GM23338 (cell line): Measurements from ENCODE around the gene HOXA11. TPM values are rescaled to one million over a fixed set of nuclear protein-coding genes. Genes with fewer than 3 reads are reported as not detected.

Source experiments
- ATAC-seq: fragments of 200-7000 bp; cut with Tn5 transposase; 3 replicates; pipeline ENCODE4 v1.9.1; 2020
- DNase-seq: peaks from one replicate; pipeline ENCODE4 v3.0.0-alpha.2; 2015; ENCODE audit warnings: low spot score
- H2AFZ ChIP-seq: fragments of 200-600 bp; sonication (generic); 2 replicates; pipeline ENCODE4 v1.8.0; 2016; ENCODE audit warnings: antibody characterized with exemption, mild to moderate bottlenecking, moderate library complexity
- H3F3A ChIP-seq: fragments of 200-600 bp; sonication (generic); replicated peaks from 2 replicates; pipeline ENCODE4 v1.8.0; 2017; ENCODE audit warnings: antibody characterized with exemption, mixed run types, low read depth
- H3K27ac ChIP-seq: fragments of 200-600 bp; sonication (generic); 2 replicates; pipeline ENCODE4 v1.6.1; 2016; ENCODE audit warnings: low read depth
- H3K27me3 ChIP-seq: fragments of 200-600 bp; sonication (generic); 2 replicates; pipeline ENCODE4 v1.8.0; 2016; ENCODE audit warnings: mild to moderate bottlenecking, mixed run types, moderate library complexity; ENCODE audit not compliant: insufficient read depth
- H3K36me3 ChIP-seq: fragments of 200-600 bp; sonication (generic); 2 replicates; pipeline ENCODE4 v1.8.0; 2016; ENCODE audit warnings: mild to moderate bottlenecking; ENCODE audit not compliant: insufficient read depth
- H3K4me1 ChIP-seq: fragments of 200-600 bp; sonication (generic); 2 replicates; pipeline ENCODE4 v1.8.0; 2016; ENCODE audit warnings: mild to moderate bottlenecking, moderate library complexity; ENCODE audit not compliant: insufficient read depth
- H3K4me2 ChIP-seq: fragments of 200-600 bp; sonication (generic); 2 replicates; pipeline ENCODE4 v1.7.1; 2017; ENCODE audit warnings: mixed run types
- H3K4me3 ChIP-seq: fragments of 200-600 bp; sonication (generic); 2 replicates; pipeline ENCODE4 v1.6.1; 2016; ENCODE audit warnings: mixed run types
- H3K79me2 ChIP-seq: fragments of 200-600 bp; sonication (generic); replicated peaks from 2 replicates; pipeline ENCODE4 v1.8.0; 2017; ENCODE audit warnings: mild to moderate bottlenecking; ENCODE audit not compliant: insufficient read depth
- H3K9me2 ChIP-seq: fragments of 200-600 bp; sonication (generic); 2 replicates; pipeline ENCODE4 v1.8.0; 2017; ENCODE audit not compliant: insufficient read depth
- H4K20me1 ChIP-seq: fragments of 200-600 bp; sonication (generic); replicated peaks from 2 replicates; pipeline ENCODE4 v1.8.0; 2017; ENCODE audit warnings: mild to moderate bottlenecking; ENCODE audit not compliant: insufficient read depth
- H3K27ac Mint-ChIP-seq: 2 replicates; pipeline ENCODE4 v1.8.0; 2020; ENCODE audit warnings: inconsistent platforms, mild to moderate bottlenecking, moderate library complexity, mixed read lengths
- H3K27me3 Mint-ChIP-seq: 3 replicates; pipeline ENCODE4 v1.8.0; 2022; ENCODE audit warnings: low read depth, mild to moderate bottlenecking, moderate library complexity, mixed read lengths, inconsistent platforms; ENCODE audit not compliant: insufficient read depth, poor library complexity
- H3K36me3 Mint-ChIP-seq: 3 replicates; pipeline ENCODE4 v1.8.0; 2021; ENCODE audit warnings: low read depth, mild to moderate bottlenecking, inconsistent platforms, moderate library complexity, mixed read lengths
- H3K4me1 Mint-ChIP-seq: 3 replicates; pipeline ENCODE4 v1.8.0; 2020; ENCODE audit warnings: mild to moderate bottlenecking, inconsistent platforms, mixed read lengths
- H3K4me3 Mint-ChIP-seq: 3 replicates; pipeline ENCODE4 v1.8.0; 2021; ENCODE audit warnings: moderate library complexity, mild to moderate bottlenecking, inconsistent platforms, mixed read lengths
- H3K9me3 Mint-ChIP-seq: 3 replicates; pipeline ENCODE4 v1.8.0; 2020; ENCODE audit warnings: moderate library complexity, mild to moderate bottlenecking, inconsistent platforms, mixed read lengths
- CREB1 ChIP-seq: fragments of 250-450 bp; sonication (Bioruptor Pico); IDR thresholded peaks from 2 replicates; pipeline ENCODE4 v1.5.0; 2020; ENCODE audit warnings: low read depth, mild to moderate bottlenecking, moderate library complexity
- EZH2 ChIP-seq: fragments of 200-600 bp; sonication (generic); IDR thresholded peaks from one replicate; pipeline ENCODE4 v1.8.0; 2017; ENCODE audit warnings: antibody characterized with exemption, mild to moderate bottlenecking, low read depth; ENCODE audit not compliant: unreplicated experiment
- EZH2phosphoT487 ChIP-seq: fragments of 200-600 bp; sonication (generic); IDR thresholded peaks from one replicate; pipeline ENCODE4 v1.8.1; 2018; ENCODE audit warnings: antibody characterized with exemption; ENCODE audit not compliant: unreplicated experiment
- NANOG ChIP-seq: IDR thresholded peaks from 2 replicates; pipeline ENCODE4 v1.6.1; 2016; ENCODE audit warnings: antibody characterized with exemption, borderline replicate concordance
- POLR2AphosphoS5 ChIP-seq: IDR thresholded peaks from 2 replicates; pipeline ENCODE4 v1.6.1; 2016; ENCODE audit warnings: antibody characterized with exemption, low read depth
- STAT1 ChIP-seq: IDR thresholded peaks from one replicate; pipeline ENCODE4 v1.6.1; 2016; ENCODE audit warnings: antibody characterized with exemption; ENCODE audit not compliant: unreplicated experiment
- ZNF114 ChIP-seq: fragments of 250-450 bp; sonication (Bioruptor Pico); IDR thresholded peaks from 2 replicates; pipeline ENCODE4 v1.5.0; 2020; ENCODE audit warnings: mild to moderate bottlenecking, moderate library complexity
- ZNF331 ChIP-seq: fragments of 250-450 bp; sonication (Bioruptor Pico); IDR thresholded peaks from 2 replicates; pipeline ENCODE4 v1.5.0; 2020; ENCODE audit warnings: low read depth, mild to moderate bottlenecking, moderate library complexity
- polyA plus RNA-seq: library from polyadenylated mRNA; unstranded; fragments of >200 nt; fragmentation: Nextera tagmentation; extraction: Ambion mirVana; gene quantifications from 2 replicates; pipeline ENCODE4 v1.2.1, GENCODE V29; 2016
- total RNA-seq: library from RNA; depleted of rRNA; stranded (reverse); fragments of >200 nt; shearing (Covaris generic); gene quantifications from 2 replicates; pipeline ENCODE4 v1.2.3, GENCODE V29; 2014
- TF ChIP-seq, protein P1 (sequence below): IDR thresholded peaks from 2 replicates; pipeline ENCODE4 v1.6.1; 2016; ENCODE audit warnings: antibody characterized with exemption

The HOXA11 gene
- total and polyA plus RNA-seq, 2 experiments from 2014 or later, result not detected

DNA sequence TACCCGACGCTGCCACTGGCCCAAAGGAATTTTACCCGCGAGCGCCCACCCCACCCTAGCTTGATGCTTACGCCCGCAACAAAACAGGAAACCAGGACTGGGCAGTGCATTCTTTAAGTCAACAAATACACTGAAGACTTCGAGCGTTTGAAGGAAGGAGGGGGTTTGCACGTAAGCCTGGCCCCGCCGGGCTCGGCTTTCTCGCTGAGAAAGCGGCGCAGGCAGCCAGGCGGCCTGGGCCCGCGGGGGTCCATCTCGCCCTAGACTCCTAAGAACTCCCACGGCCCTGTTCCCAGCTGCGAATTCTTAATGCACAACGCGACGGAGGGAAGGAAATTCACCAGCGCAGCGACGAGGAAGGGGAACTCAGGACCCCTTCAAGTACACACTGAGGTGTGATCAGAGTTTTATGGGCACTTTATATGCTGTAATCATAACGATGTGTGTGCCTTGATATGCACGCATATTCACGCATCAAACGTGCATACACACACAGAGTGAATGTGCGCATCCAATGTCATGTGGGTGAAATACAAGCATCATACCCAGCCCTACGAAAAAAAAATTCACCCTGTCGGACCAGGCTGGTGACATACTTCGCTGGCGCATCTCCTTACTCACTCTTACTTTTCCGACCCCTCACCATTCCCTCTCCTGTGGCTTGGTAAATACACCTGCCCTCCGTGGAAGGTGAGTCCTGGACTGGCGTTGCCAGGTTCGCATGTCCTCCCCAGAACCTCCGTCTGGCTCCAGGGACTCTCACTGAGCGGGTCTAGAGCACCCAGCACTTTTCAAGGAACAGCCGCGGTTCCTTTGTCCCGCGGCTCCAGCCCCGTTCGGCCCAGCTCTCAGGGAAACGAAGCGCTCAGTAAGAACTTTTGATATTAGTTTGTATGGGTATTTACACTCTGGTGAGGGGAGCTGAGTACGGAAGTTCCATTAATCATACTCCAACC is 20.6 kb upstream of the HOXA11 start:
- Histone ChIP-seq H3K4me3 (no peak overlapping the region), H3K4me1 (peaks cover 27% of the 10 kb centered on the region; the same call in 1 of the 2 replicates), H3K36me3 (no peaks in the 10 kb centered on the region), H3K9me2 (no peaks in the 10 kb centered on the region), H3K4me2 (0 out of 2 replicates have a peak overlapping the region, but pooled peaks have one; percentile 26), H3K27ac (no peak overlapping the region), H3K79me2 (no peaks in the 10 kb centered on the region), H2AFZ (no peak overlapping the region), H3F3A (peaks cover 50% of the 10 kb centered on the region), H4K20me1 (peaks cover 55% of the 10 kb centered on the region), H3K27me3 (peaks cover 100% of the 10 kb centered on the region)
- ATAC-seq (peak; percentile 20), DNase-seq (peak; percentile 58)
- peaks cover 18% of the 10 kb centered on the region for H3K4me1 Mint-ChIP-seq
- H3K4me3 Mint-ChIP-seq, result peak overlapping the region; percentile 21; the same call in 1 of the 3 replicates
- peak; percentile 26 for TF ChIP-seq EZH2phosphoT487
- TF ChIP-seq EZH2, result peak; percentile 97
- TF ChIP-seq ZNF331, result no peak
- TF ChIP-seq, protein P1, sequence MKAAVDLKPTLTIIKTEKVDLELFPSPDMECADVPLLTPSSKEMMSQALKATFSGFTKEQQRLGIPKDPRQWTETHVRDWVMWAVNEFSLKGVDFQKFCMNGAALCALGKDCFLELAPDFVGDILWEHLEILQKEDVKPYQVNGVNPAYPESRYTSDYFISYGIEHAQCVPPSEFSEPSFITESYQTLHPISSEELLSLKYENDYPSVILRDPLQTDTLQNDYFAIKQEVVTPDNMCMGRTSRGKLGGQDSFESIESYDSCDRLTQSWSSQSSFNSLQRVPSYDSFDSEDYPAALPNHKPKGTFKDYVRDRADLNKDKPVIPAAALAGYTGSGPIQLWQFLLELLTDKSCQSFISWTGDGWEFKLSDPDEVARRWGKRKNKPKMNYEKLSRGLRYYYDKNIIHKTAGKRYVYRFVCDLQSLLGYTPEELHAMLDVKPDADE, result no peak
- TF ChIP-seq NANOG, result no peak
- no peak for TF ChIP-seq CREB1
- no peak for TF ChIP-seq STAT1
- no peak for TF ChIP-seq POLR2AphosphoS5
- no peak for TF ChIP-seq ZNF114 (CRISPR knock-in tag)
- no peaks in the 10 kb centered on the region; the same call in 2 of the 3 replicates for H3K9me3 Mint-ChIP-seq
- no peaks in the 10 kb centered on the region for H3K36me3 Mint-ChIP-seq
- peaks cover 100% of the 10 kb centered on the region for H3K27me3 Mint-ChIP-seq
- H3K27ac Mint-ChIP-seq, result no peak overlapping the region

DNA sequence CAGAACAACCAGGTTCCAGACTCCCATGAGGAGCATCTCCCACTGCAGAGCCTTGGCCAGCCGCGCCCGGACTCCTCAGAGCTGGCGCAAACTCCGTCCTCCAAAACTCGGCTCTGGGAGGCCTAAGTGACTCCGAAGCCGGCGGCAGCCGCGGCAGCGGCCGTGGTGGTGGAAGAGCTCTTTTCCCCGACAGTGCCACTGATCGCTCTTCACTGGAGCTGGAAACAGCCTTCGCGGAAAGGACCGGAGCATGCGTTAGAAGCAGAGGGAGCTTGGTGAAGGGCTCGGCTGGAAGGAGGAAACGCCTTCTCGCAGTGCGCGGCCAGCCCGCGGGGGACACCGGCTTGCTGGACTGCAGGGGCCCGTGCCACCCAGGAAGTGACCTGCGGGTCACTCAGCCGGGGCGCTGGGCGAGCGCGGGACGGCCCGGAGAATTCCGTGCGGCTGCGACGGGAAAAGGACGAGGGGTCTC is 19.9 kb upstream of the HOXA11 start:
- H3K27ac ChIP-seq, result no peak overlapping the region
- H3K27ac Mint-ChIP-seq, result no peak overlapping the region
- H3K36me3 Mint-ChIP-seq, result no peaks in the 10 kb centered on the region
- H4K20me1 ChIP-seq, result peaks cover 57% of the 10 kb centered on the region
- H3K36me3 ChIP-seq, result no peaks in the 10 kb centered on the region
- no peak overlapping the region for H3K4me3 ChIP-seq
- H2AFZ ChIP-seq, result no peak overlapping the region
- TF ChIP-seq ZNF331 (no peak), EZH2 (peak; percentile 99), EZH2phosphoT487 (peak; percentile 94)
- TF ChIP-seq, protein P1, result no peak
- H3K4me1 Mint-ChIP-seq, result peaks cover 22% of the 10 kb centered on the region
- peaks cover 100% of the 10 kb centered on the region for H3K27me3 ChIP-seq
- H3K4me2 ChIP-seq, result peak overlapping the region; percentile 48; the same call in 1 of the 2 replicates
- 0 out of 3 replicates have a peak overlapping the region, but pooled peaks have one; percentile 42 for H3K4me3 Mint-ChIP-seq
- ATAC-seq (peak; percentile 15), DNase-seq (peak; percentile 46)
- peaks cover 25% of the 10 kb centered on the region; the same call in 1 of the 2 replicates for H3K4me1 ChIP-seq
- no peaks in the 10 kb centered on the region for H3K9me2 ChIP-seq
- no peaks in the 10 kb centered on the region; the same call in 2 of the 3 replicates for H3K9me3 Mint-ChIP-seq
- H3K27me3 Mint-ChIP-seq, result peaks cover 98% of the 10 kb centered on the region
- H3F3A ChIP-seq, result peaks cover 53% of the 10 kb centered on the region
- H3K79me2 ChIP-seq, result no peaks in the 10 kb centered on the region
